Measurements from ENCODE around the gene LEP. TPM values are rescaled to one million over a fixed set of nuclear protein-coding genes. Genes with fewer than 3 reads are reported as not detected.

The LEP gene
- total RNA-seq, 6 experiments from 2014 or later, result not detected

DNA sequence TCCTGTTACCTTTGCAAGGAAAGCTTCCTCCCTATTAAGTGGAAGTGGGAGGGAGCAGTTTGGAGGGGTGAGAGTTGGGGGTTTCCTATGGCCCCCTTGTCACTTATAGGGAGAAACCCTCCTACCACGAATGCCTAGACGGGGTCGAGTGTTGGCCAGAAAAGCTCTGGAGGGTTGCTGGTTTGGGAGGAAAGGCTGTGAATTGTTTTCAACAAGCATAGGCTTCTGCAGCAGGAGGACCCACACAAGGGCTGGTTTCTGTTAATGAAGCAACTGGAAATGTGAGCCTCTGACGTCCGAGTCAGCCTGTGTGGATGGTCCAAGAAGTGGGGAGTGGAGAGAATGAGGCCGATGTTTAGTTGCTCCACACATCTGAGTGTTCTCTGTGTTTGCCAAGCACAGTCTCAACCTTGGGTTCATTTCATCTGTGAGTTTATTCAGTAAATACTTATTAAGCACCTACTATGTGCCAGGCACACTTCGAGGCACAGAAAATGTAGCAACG, 37.3 kb upstream of the LEP start:
- H3K4me3 Mint-ChIP-seq, result no peak overlapping the region
- TF ChIP-seq, protein P1, sequence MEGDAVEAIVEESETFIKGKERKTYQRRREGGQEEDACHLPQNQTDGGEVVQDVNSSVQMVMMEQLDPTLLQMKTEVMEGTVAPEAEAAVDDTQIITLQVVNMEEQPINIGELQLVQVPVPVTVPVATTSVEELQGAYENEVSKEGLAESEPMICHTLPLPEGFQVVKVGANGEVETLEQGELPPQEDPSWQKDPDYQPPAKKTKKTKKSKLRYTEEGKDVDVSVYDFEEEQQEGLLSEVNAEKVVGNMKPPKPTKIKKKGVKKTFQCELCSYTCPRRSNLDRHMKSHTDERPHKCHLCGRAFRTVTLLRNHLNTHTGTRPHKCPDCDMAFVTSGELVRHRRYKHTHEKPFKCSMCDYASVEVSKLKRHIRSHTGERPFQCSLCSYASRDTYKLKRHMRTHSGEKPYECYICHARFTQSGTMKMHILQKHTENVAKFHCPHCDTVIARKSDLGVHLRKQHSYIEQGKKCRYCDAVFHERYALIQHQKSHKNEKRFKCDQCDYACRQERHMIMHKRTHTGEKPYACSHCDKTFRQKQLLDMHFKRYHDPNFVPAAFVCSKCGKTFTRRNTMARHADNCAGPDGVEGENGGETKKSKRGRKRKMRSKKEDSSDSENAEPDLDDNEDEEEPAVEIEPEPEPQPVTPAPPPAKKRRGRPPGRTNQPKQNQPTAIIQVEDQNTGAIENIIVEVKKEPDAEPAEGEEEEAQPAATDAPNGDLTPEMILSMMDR (IDR thresholded peaks at IDR 0.05), result no peak
- H3K36me3 Mint-ChIP-seq (ENCODE audit: low read depth), result no peaks in the 10 kb centered on the region

GRCh38 chr7:128204455-128204854, 36.6 kb upstream of the LEP start:
- Mint-ChIP-seq H3K27ac (no peak overlapping the region), H3K4me3 (no peak overlapping the region), H3K36me3 (ENCODE audit: low read depth) (no peaks in the 10 kb centered on the region), H3K9me3 (no peaks in the 10 kb centered on the region), H3K27me3 (ENCODE audit: insufficient read depth) (peaks cover 44% of the 10 kb centered on the region), H3K4me1 (ENCODE audit: low read depth) (peaks cover 6% of the 10 kb centered on the region)
- TF ChIP-seq, protein P1 (IDR thresholded peaks at IDR 0.05), result no peak
- DNase-seq, result no peak

More for the DNA sequence above, 37.3 kb upstream of the LEP start:
- H3K27ac Mint-ChIP-seq, result no peak overlapping the region
- H3K4me1 Mint-ChIP-seq (ENCODE audit: low read depth), result peaks cover 6% of the 10 kb centered on the region
- no peaks in the 10 kb centered on the region for H3K9me3 Mint-ChIP-seq
- DNase-seq, result no peak
- peaks cover 46% of the 10 kb centered on the region for H3K27me3 Mint-ChIP-seq (ENCODE audit: insufficient read depth)

DNA sequence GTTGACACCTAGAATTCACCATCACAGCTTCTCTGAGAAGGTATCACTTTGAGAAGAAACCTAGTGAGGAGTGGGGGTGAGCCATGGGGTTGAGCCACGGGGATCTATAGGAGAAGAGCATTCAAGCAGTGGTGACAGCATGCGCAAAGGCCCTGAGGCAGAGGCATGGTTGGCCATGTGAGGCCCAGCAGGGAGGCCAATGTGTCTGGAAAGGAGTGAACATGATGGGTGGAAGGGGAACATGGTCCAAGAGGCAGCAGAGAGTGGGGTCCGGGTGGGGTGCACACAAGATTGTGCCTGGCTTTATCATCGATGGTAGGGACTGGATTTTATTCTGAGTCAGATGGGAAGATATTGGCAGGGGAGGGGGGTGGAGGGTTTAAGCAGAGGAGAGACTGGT, 36.0 kb upstream of the LEP start:
- TF ChIP-seq, protein P1 (IDR thresholded peaks at IDR 0.05), result no peak
- Mint-ChIP-seq H3K4me3 (no peak overlapping the region), H3K27ac (no peak overlapping the region), H3K4me1 (ENCODE audit: low read depth) (peaks cover 11% of the 10 kb centered on the region), H3K36me3 (ENCODE audit: low read depth) (no peaks in the 10 kb centered on the region), H3K27me3 (ENCODE audit: insufficient read depth) (peaks cover 39% of the 10 kb centered on the region), H3K9me3 (no peaks in the 10 kb centered on the region)
- DNase-seq, result no peak

- Mint-ChIP-seq H3K36me3 (ENCODE audit: low read depth) (no peaks in the 10 kb centered on the region), H3K27ac (no peak overlapping the region), H3K9me3 (no peaks in the 10 kb centered on the region), H3K4me3 (no peak overlapping the region), H3K4me1 (ENCODE audit: low read depth) (peaks cover 11% of the 10 kb centered on the region), H3K27me3 (ENCODE audit: insufficient read depth) (peaks cover 41% of the 10 kb centered on the region)
- DNase-seq, result no peak
- TF ChIP-seq, protein P1 (IDR thresholded peaks at IDR 0.05), result no peak
Observed at GRCh38 chr7:128206017-128206746, 34.9 kb upstream of the LEP start.

DNA sequence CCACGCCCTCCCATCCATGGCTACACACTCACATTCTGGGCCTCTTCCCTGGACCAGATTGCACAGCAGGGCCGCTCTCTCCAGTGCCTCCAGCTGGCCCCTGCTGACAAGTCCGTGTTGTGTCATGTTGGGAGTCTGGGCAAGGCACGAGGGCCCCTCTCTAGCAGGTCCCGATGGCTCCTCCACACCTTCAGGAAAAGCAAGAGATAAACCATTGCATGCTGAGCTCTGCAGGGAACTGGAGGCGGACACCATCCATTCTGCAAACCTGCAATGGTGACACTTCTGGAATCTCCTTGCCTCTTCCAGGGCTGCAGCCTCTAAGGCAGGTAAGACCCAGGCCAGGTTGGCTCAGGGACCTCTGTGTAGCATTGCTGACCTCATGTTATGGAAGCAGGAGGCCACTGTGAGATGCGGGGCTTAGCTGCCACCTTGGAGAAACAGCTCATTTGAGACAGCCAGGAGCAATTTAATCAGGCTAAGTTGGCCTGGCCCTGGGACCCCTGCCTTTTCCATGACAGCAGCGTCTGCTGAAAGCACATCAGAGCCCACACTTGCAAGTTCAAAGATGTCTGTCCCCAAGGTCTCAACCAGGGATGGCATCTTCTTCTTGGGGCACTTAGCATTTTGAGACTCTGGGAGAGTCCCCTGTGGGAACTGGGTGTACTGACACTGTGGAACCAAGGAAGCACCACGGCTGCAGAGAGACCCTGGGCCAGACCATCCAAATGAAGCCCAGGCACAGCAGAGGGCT, 34.2 kb upstream of the LEP start:
- TF ChIP-seq, protein P1 (IDR thresholded peaks at IDR 0.05), result no peak

More for the DNA sequence above, 34.2 kb upstream of the LEP start:
- DNase-seq, result no peak
- Mint-ChIP-seq H3K4me1 (ENCODE audit: low read depth) (peaks cover 6% of the 10 kb centered on the region), H3K27ac (no peak overlapping the region), H3K4me3 (no peak overlapping the region), H3K27me3 (ENCODE audit: insufficient read depth) (peaks cover 40% of the 10 kb centered on the region), H3K9me3 (no peaks in the 10 kb centered on the region), H3K36me3 (ENCODE audit: low read depth) (no peaks in the 10 kb centered on the region)
